GM21447 (cell line): Measurements from ENCODE around the gene CHRNB1.
A peak's percentile ranks its signal among the peaks of the same experiment; 100 is the strongest.
"Not testable (repeated sequence)": the region's sequence is repeated elsewhere in the genome, so short reads cannot be mapped to it uniquely, and the experiment has no call there.

Source experiments
- ATAC-seq: cut with Tn5 transposase; IDR thresholded peaks from one replicate; pipeline ENCODE4 v1.9.1; 2021; ENCODE audit not compliant: unreplicated experiment

The CHRNB1 gene

DNA sequence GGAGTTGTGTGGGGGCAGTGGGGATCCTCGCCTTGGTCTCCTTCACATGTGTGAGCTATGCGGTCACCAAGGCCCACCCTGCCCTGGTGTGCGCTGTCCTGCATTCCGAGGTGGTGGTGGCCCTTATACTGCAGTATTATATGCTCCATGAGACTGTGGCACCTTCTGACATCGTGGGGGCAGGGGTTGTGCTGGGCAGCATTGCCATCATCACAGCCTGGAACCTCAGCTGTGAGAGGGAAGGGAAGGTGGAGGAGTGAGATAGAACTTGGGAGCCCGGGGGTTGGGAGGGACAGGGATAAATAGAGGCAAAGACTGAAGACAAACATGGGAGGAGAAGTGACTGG, 37.9 kb downstream of the CHRNB1 start:
- not testable (repeated sequence) for ATAC-seq

DNA sequence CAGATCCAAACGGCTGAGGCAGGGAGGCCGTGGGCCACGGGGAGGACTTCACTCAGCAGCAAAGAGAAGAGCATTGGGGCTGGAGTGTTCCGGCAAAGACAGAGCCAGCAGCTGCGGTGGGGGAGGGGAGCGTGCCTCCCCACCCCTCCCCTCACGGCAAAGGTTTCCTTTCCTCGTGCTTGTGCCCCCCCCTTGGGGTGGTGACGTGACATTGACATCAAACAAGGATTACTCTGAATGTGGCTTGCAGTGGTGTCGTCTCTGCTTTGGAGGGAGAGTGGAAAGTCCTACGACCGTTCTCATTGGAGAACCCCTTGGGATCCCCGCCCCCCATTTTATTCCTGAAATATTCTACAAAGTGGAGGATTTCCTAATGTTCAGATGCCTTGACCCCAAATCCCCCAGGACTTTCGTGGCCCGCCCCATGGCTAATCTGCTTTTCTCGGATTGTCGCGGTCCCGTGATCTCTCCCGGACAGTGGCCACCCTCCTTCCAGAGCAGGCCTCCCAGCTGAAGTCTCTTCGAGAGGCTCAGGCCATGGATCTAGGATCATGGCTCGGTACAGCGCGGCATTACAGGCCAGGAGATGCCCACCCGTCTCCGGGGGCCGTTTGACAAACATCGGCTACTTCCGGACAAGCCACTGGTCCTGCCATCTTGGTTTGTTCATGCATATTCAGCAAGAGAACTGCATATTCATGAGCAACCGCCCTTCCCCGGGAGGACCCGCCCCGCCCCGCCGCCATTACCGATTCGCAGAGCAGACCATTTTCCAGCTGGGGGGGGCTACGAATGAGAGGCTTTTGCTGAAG, 38.6 kb downstream of the CHRNB1 start:
- ATAC-seq = peak; percentile 36

DNA sequence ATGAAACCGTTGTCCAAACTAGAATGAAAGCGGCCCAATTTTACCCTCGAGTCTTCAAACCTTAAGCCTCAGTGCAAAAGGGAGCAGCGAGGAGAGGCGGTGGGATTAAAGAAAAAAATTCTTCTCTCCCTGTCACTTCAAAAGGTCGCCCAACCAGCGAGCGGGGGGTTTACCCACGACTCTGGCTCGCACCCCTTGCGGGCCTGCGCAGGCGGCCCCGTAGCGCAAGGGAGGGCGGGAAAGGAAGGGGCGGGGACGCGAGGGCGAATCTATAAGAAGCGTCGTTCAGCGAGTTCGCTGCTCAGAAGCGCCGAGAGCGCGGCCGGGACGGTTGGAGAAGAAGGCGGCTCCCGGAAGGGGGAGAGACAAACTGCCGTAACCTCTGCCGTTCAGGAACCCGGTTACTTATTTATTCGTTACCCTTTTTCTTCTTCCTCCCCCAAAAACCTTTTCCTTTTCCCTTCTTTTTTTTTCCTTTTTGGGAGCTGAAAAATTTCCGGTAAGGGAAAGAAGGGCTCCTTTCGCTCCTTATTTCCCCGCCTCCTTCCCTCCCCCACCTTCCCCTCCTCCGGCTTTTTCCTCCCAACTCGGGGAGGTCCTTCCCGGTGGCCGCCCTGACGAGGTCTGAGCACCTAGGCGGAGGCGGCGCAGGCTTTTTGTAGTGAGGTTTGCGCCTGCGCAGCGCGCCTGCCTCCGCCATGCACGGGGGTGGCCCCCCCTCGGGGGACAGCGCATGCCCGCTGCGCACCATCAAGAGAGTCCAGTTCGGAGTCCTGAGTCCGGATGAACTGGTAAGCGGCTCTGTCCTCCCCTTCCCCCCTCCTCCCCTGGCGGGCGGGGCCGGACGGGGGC, 39.4 kb downstream of the CHRNB1 start, which contains the start of gene POLR2A:
Gene POLR2A, plus strand, starts transcription at position 300 of the 852 bp plus-strand sequence.
- ATAC-seq = peak; percentile 52

- no peak for ATAC-seq
Measured at GRCh38 chr17:7484919-7485377, 40.1 kb downstream of the CHRNB1 start.

GRCh38 chr17:7486181-7486580, 41.3 kb downstream of the CHRNB1 start:
- ATAC-seq = no peak

DNA sequence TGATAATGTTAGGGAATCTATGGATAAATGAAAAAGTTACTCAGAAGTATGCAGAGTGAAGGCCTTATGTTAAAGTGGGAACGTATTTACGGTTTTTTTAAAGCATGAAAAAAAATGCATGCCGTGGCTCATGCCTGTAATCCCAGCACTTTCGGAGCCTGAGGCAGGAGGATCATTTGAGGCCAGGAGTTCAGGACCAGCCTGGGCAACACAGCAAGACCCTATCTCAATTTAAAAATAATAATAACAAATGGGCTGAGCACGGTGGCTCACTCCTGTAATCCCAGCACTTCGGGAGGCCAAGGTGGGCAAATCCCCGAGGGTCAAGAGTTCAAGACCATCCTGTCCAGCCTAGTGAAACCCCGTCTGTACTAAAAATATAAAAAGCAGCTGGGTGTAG, 45.3 kb downstream of the CHRNB1 start:
- no peak for ATAC-seq

- no peak for ATAC-seq
Measured at GRCh38 chr17:7491583-7491982, 46.7 kb downstream of the CHRNB1 start.

- ATAC-seq = no peak
Measured at GRCh38 chr17:7493941-7494340, 49.1 kb downstream of the CHRNB1 start.

DNA sequence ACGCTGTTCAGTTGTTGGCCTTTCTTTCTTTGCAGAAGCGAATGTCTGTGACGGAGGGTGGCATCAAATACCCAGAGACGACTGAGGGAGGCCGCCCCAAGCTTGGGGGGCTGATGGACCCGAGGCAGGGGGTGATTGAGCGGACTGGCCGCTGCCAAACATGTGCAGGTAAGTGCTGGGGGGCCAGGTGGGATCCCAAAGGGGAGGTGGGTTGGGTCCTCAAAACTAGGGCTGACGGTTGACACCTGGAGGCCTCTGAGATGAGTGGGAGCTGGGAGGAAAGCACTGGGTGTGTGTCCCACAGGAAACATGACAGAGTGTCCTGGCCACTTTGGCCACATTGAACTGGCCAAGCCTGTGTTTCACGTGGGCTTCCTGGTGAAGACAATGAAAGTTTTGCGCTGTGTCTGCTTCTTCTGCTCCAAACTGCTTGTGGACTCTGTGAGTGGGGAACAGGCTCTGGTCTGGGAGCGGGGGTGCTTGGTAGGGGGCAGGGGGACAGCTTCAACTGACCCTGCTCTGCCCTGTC, 51.1 kb downstream of the CHRNB1 start:
- ATAC-seq = no peak

GRCh38 chr17:7496470-7497183, 51.8 kb downstream of the CHRNB1 start:
- no peak for ATAC-seq

GRCh38 chr17:7497228-7497627, 52.4 kb downstream of the CHRNB1 start:
- no peak for ATAC-seq

- no peak for ATAC-seq
Measured at GRCh38 chr17:7497636-7498035, 52.8 kb downstream of the CHRNB1 start.

DNA sequence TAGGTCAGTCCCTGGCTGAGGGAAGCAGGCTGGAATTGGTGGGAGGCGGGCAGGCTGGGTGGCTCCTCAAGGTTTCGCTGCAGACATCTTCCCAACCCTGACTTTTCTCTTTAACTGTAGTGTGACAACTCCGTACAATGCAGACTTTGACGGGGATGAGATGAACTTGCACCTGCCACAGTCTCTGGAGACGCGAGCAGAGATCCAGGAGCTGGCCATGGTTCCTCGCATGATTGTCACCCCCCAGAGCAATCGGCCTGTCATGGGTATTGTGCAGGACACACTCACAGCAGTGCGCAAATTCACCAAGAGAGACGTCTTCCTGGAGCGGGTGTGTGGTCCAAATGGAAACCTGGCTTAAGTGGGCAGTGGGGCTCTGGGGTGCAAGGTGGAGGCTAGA, 54.3 kb downstream of the CHRNB1 start:
- no peak for ATAC-seq

- no peak for ATAC-seq
Measured at GRCh38 chr17:7501729-7502128, 56.9 kb downstream of the CHRNB1 start.

GRCh38 chr17:7502171-7502847, 57.4 kb downstream of the CHRNB1 start:
- no peak for ATAC-seq

DNA sequence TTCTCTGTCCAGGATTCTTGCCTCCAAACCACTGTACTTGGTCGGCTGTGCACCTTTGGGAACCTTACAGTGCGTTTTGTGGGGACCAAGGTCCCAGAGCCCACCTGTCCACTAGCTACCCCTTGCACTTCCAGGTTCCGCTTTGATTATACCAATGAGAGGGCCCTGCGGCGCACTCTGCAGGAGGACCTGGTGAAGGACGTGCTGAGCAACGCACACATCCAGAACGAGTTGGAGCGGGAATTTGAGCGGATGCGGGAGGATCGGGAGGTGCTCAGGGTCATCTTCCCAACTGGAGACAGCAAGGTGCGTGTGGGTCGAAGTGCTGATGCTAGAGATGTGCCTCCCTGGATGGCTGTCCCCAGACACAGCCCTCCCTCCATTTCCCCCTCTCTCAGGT, 58.1 kb downstream of the CHRNB1 start:
- ATAC-seq = no peak

DNA sequence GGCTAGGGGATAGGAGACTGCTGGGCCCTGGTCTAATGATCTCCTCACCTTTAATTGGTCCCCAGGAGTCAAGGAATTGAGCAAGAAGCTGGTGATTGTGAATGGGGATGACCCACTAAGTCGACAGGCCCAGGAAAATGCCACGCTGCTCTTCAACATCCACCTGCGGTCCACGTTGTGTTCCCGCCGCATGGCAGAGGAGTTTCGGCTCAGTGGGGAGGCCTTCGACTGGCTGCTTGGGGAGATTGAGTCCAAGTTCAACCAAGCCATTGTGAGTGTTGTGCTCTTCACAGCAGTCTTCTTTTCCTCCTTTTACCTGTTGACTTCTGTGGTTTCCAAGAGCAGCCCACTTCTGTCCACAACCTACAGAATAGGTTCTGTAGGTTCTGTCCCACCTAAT, 58.7 kb downstream of the CHRNB1 start:
- no peak for ATAC-seq
